IPS DF 4.7 (cell line): Measurements from ENCODE around the gene RASSF8.
"Not testable (repeated sequence)": the region's sequence is repeated elsewhere in the genome, so short reads cannot be mapped to it uniquely, and the experiment has no call there.

Source experiments
- DNase-seq: peaks from one replicate; pipeline ENCODE4 v3.0.0-alpha.2; 2013; ENCODE audit warnings: low spot score; ENCODE audit errors: extremely low read depth

Gene RASSF8

GRCh38 chr12:26057271-26057670 is 98.8 kb downstream of the RASSF8 start:
- not testable (repeated sequence) for DNase-seq

GRCh38 chr12:26058308-26058707 is 99.8 kb downstream of the RASSF8 start:
- DNase-seq: no peak

- DNase-seq: no peak
Measured at GRCh38 chr12:26058818-26059217, 100.3 kb downstream of the RASSF8 start.

GRCh38 chr12:26062006-26062405 is 103.5 kb downstream of the RASSF8 start:
- DNase-seq: no peak

- DNase-seq: no peak
Measured at GRCh38 chr12:26062566-26062965, 104.1 kb downstream of the RASSF8 start.

- no peak for DNase-seq
Measured at GRCh38 chr12:26065451-26065850, 107.0 kb downstream of the RASSF8 start.

GRCh38 chr12:26068503-26068902 is 110.0 kb downstream of the RASSF8 start:
- DNase-seq: no peak

GRCh38 chr12:26069796-26070195 is 111.3 kb downstream of the RASSF8 start:
- DNase-seq: no peak

GRCh38 chr12:26077915-26078702 is 119.6 kb downstream of the RASSF8 start:
- DNase-seq: no peak

GRCh38 chr12:26080911-26081310 is 122.4 kb downstream of the RASSF8 start:
- no peak for DNase-seq

- no peak for DNase-seq
Measured at GRCh38 chr12:26086936-26087335, 128.5 kb downstream of the RASSF8 start.

- no peak for DNase-seq
Measured at GRCh38 chr12:26088998-26089397, 130.5 kb downstream of the RASSF8 start.

- DNase-seq: no peak
Measured at GRCh38 chr12:26090836-26091510, 132.5 kb downstream of the RASSF8 start.

GRCh38 chr12:26091822-26092221 is 133.3 kb downstream of the RASSF8 start:
- DNase-seq: no peak

GRCh38 chr12:26092346-26093105 is 134.0 kb downstream of the RASSF8 start:
- DNase-seq: no peak

- no peak for DNase-seq
Measured at GRCh38 chr12:26095186-26095585, 136.7 kb downstream of the RASSF8 start.

GRCh38 chr12:26096036-26096435 is 137.6 kb downstream of the RASSF8 start:
- DNase-seq: no peak

- no peak for DNase-seq
Measured at GRCh38 chr12:26097046-26097878, 138.8 kb downstream of the RASSF8 start.

GRCh38 chr12:26100666-26101349 is 142.3 kb downstream of the RASSF8 start:
- DNase-seq: no peak

GRCh38 chr12:26101350-26101734 is 142.9 kb downstream of the RASSF8 start:
- DNase-seq: no peak

- no peak for DNase-seq
Measured at GRCh38 chr12:26101763-26102162, 143.3 kb downstream of the RASSF8 start.
